ENCODE measurements around the gene TESK2.

Gene TESK2

DNA sequence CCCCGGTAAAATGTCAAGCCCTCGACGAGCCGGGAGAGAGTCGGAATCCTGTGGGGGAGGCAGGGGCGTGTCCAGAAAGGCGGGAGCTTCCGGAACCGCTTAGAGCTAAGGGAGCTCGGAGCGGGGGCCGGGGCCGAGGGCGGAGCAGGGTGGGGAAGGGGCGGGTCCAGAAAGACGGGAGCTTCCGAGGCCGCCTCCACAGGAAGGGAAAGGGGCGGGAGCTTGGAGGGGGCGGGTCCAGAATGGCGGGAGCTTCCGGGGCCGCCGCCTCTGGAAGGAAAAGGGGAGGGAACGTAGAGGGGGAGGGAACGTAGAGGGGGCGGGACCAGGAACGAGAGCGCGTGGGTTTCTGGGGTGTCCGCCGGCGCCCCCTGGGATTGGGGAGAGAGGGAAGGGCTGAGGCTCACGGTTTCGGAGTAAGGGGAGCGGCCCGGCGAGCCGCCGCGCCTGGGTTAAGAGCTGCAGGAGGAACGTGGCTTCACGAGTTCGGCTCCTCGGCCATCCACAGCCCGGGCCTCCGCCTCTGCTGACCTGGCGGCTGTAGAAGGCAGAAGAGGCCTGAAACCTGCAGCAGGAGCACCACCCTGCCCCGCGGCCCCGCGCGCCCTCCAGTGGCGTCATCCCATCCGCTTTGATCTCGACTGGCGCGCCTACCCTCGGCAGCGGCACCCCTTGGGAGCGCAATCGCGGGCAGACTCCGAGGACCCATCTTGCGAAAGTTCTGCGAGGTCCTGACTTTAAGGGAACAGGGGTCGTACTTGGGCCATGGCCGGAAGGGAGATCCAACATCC is 187.2 kb downstream of the TESK2 start:
- CTCF ChIA-PET = interaction anchor here (0.6 to 18.6 kb wide), 14 partner anchors 11 to 476 kb away, joined by 3 to 402 read pairs (median 3); partner anchors contain the start of genes AKR1A1, HECTD3, MUTYH and TESK2
- WGBS (ENCODE audit: insufficient coverage) = 0% methylated on average over 45 of the region's 68 CpGs
- Histone ChIP-seq H3K27ac (ENCODE audit: insufficient read depth in 1 of 2, low read depth in 1 of 2, low read length in 2 of 2, poor library complexity in 1 of 2, severe bottlenecking in 2 of 2) (peak overlapping the region; percentile 69 to 88), H3K36me3 (ENCODE audit: control insufficient read depth in 4 of 4, insufficient read depth in 4 of 4, low read length in 3 of 4) (no peaks in the 10 kb centered on the region), H3K4me3 (ENCODE audit: control insufficient read depth in 1 of 7, extremely low read depth in 1 of 7, insufficient read depth in 4 of 7, low read depth in 2 of 7, low read length in 6 of 7) (peak overlapping the region; percentile 53 to 90 (median 72)), H3K4me1 (ENCODE audit: control extremely low read depth in 1 of 4, control insufficient read depth in 4 of 4, insufficient read depth in 4 of 4, low read length in 3 of 4) (peaks cover 2 to 24% (median 20%) of the 10 kb centered on the region in 4 experiments), H3K9me3 (ENCODE audit: control extremely low read depth in 1 of 5, control insufficient read depth in 4 of 5, insufficient read depth in 2 of 5, low read depth in 1 of 5, low read length in 4 of 5) (no peaks in the 10 kb centered on the region), H3K27me3 (replicated peaks in 2 of 5; ENCODE audit: control insufficient read depth in 4 of 5, insufficient read depth in 5 of 5, low read length in 4 of 5) (no peaks in the 10 kb centered on the region)
- DNase-seq = peak; percentile 97 to 99 (median 98)
- POLR2A ChIA-PET = interaction anchor here (0.6 to 1.3 kb wide), 8 partner anchors 21 to 582 kb away, joined by 3 to 12 read pairs (median 3); partner anchors contain the start of genes HECTD3, MUTYH, TESK2 and TOE1

DNA sequence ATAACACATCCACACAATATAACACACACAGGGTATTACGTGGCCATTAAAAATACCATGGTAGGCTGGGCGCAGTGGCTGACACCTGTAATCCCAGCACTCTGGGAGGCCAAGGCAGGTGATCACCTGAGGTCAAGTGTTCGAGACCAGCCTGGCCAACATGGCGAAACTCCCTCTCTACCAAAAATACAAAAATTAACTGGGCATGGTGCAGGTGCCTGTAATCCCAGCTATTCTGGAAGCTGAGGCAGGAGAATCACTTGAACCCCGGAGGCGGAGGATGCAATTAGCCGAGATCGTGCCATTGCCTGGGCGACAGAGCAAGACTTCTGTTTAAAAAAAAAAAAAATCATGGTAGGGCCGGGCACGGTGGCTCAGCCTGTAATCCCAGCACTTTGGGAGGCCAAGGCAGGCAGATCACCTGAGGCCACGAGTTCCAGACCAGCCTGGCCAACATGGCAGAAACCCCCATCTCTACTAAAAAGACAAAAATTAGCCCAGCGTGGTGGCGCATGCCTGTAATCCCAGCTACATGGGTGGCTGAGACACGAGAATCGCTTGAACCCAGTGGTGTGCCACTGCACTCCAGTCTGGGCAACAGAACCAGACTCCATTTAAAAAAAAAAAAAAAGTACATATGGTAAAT is 188.3 kb downstream of the TESK2 start:
- CTCF ChIA-PET = interaction anchor here (0.6 to 18.6 kb wide), 15 partner anchors 11 to 517 kb away, joined by 3 to 402 read pairs (median 3); partner anchors contain the start of genes AKR1A1, HECTD3, MUTYH and TOE1
- POLR2A ChIA-PET = interaction anchor here (1.0 to 1.3 kb wide), 2 partner anchors 37 to 292 kb away, joined by 3 to 12 read pairs; partner anchors contain the start of genes HECTD3, MUTYH and TOE1
- H3K4me3 ChIP-seq (ENCODE audit: control insufficient read depth in 1 of 7, extremely low read depth in 1 of 7, insufficient read depth in 4 of 7, low read depth in 2 of 7, low read length in 6 of 7) = peak overlapping the region; percentile 53 to 90 (median 72)
- DNase-seq = no peak
- no peaks in the 10 kb centered on the region for H3K9me3 ChIP-seq (ENCODE audit: control extremely low read depth in 1 of 5, control insufficient read depth in 4 of 5, insufficient read depth in 2 of 5, low read depth in 1 of 5, low read length in 4 of 5)
- 95% methylated on average over 11 of the region's 16 CpGs for WGBS (ENCODE audit: insufficient coverage)
- H3K36me3 ChIP-seq (ENCODE audit: control insufficient read depth in 4 of 4, insufficient read depth in 4 of 4, low read length in 3 of 4) = no peaks in the 10 kb centered on the region
- peaks cover 2 to 24% (median 20%) of the 10 kb centered on the region in 4 experiments for H3K4me1 ChIP-seq (ENCODE audit: control extremely low read depth in 1 of 4, control insufficient read depth in 4 of 4, insufficient read depth in 4 of 4, low read length in 3 of 4)
- H3K27me3 ChIP-seq (replicated peaks in 2 of 5; ENCODE audit: control insufficient read depth in 4 of 5, insufficient read depth in 5 of 5, low read length in 4 of 5) = no peaks in the 10 kb centered on the region
- H3K27ac ChIP-seq (ENCODE audit: insufficient read depth in 1 of 2, low read depth in 1 of 2, low read length in 2 of 2, poor library complexity in 1 of 2, severe bottlenecking in 2 of 2) = peak overlapping the region; percentile 66 to 84

DNA sequence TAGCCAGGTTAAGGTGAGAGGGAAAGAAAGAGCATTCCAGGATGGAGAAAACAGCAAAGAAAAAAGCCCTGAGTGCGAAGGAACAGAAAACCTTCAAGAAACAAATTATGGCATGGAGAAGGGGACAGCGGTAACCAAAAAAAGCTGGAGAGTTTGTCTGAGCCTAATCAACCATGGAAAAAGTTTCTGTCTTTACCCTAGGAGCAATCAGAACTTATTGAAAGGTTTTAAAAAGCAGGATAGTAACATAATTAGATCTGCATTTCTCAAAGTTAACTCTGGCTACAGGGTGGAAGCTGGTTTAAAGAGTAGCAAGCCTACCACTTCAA is 190.3 kb downstream of the TESK2 start:
- H3K4me3 ChIP-seq (ENCODE audit: control insufficient read depth in 1 of 7, extremely low read depth in 1 of 7, insufficient read depth in 4 of 7, low read depth in 2 of 7, low read length in 6 of 7) = no peak overlapping the region
- H3K27me3 ChIP-seq (replicated peaks in 2 of 5; ENCODE audit: control insufficient read depth in 4 of 5, insufficient read depth in 5 of 5, low read length in 4 of 5) = no peaks in the 10 kb centered on the region
- ChIA-PET POLR2A (interaction anchor here (0.6 kb wide), 1 partner anchor 26 kb away, joined by 3 read pairs; the partner anchor contains the start of gene HPDL), CTCF (interaction anchor here (1.0 to 18.6 kb wide), 9 partner anchors 15 to 569 kb away, joined by 3 to 402 read pairs (median 4); partner anchors contain the start of genes HECTD3, HPDL, TESK2 and UROD)
- peaks cover 2 to 19% (median 17%) of the 10 kb centered on the region in 4 experiments for H3K4me1 ChIP-seq (ENCODE audit: control extremely low read depth in 1 of 4, control insufficient read depth in 4 of 4, insufficient read depth in 4 of 4, low read length in 3 of 4)
- H3K36me3 ChIP-seq (ENCODE audit: control insufficient read depth in 4 of 4, insufficient read depth in 4 of 4, low read length in 3 of 4) = no peaks in the 10 kb centered on the region
- DNase-seq = no peak
- H3K9me3 ChIP-seq (ENCODE audit: control extremely low read depth in 1 of 5, control insufficient read depth in 4 of 5, insufficient read depth in 2 of 5, low read depth in 1 of 5, low read length in 4 of 5) = no peaks in the 10 kb centered on the region
- WGBS (ENCODE audit: insufficient coverage) = 100% methylated on average over 2 of the region's 2 CpGs
- no peak overlapping the region for H3K27ac ChIP-seq (ENCODE audit: insufficient read depth in 1 of 2, low read depth in 1 of 2, low read length in 2 of 2, poor library complexity in 1 of 2, severe bottlenecking in 2 of 2)

DNA sequence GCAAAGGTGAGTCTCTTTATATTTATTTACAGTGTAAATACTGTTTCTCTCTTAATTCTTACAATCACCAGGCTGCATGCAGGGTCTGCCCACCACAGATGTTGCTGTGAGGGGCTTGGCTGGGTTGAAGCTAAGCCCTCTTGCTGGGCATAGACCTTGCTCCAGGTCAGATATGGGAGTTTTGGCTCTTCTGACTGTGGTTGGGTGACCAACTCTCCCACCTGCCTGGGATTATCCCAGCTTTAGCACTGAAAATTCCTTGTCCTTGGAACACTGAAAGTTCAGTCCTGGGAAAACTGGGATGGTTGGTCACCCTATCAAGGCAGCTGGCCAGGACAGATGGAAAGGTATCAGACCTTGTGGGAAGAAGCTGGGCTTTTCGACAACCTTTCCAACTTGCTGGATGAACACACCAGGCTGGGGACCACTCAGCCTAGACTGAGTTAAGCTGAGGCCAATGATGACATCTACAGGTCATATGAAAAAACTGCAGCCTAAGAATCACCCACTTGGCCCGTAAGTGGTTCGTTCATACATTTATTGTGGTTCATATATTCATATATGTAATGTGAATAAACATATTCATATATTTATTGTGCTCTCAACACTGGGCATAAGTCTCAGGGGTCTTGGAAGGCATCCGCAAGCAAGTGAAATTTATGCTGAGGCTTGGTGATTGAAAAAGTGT is 190.8 kb downstream of the TESK2 start:
- WGBS (ENCODE audit: insufficient coverage) = 51% methylated on average over 2 of the region's 4 CpGs
- peak; percentile 81 to 90 (median 86) for DNase-seq

DNA sequence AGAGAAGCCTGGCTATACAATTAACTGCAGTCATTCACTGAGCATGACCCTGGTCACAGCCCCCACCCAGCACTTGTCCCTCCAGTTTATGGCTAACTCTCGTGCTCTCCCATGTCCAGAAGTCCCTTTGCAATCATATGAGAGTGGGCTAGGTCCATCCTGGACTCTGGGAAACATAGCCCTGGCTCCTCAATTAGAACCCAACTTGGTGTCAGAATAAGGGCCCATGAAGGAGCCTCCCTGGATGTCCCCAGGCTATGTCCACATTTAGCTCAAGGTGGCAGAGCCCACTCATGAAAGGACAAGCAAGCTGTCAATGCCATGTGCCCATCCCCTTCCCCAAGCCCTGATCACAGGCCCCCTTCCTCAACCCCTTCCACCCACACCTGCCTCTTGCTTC is 191.7 kb downstream of the TESK2 start:
- POLR2A ChIA-PET = no interaction called here
- no peaks in the 10 kb centered on the region for H3K36me3 ChIP-seq (ENCODE audit: control insufficient read depth in 4 of 4, insufficient read depth in 4 of 4, low read length in 3 of 4)

More for the DNA sequence above, 190.8 kb downstream of the TESK2 start:
- no peaks in the 10 kb centered on the region for H3K9me3 ChIP-seq (ENCODE audit: control extremely low read depth in 1 of 5, control insufficient read depth in 4 of 5, insufficient read depth in 2 of 5, low read depth in 1 of 5, low read length in 4 of 5)
- H3K4me1 ChIP-seq (ENCODE audit: control extremely low read depth in 1 of 4, control insufficient read depth in 4 of 4, insufficient read depth in 4 of 4, low read length in 3 of 4) = peaks cover 2 to 18% (median 16%) of the 10 kb centered on the region in 4 experiments
- H3K4me3 ChIP-seq (ENCODE audit: control insufficient read depth in 1 of 7, extremely low read depth in 1 of 7, insufficient read depth in 4 of 7, low read depth in 2 of 7, low read length in 6 of 7) = no peak overlapping the region
- H3K27me3 ChIP-seq (replicated peaks in 2 of 5; ENCODE audit: control insufficient read depth in 4 of 5, insufficient read depth in 5 of 5, low read length in 4 of 5) = no peaks in the 10 kb centered on the region
- no peaks in the 10 kb centered on the region for H3K36me3 ChIP-seq (ENCODE audit: control insufficient read depth in 4 of 4, insufficient read depth in 4 of 4, low read length in 3 of 4)
- ChIA-PET POLR2A (interaction anchor here (0.6 kb wide), 3 partner anchors 9 to 579 kb away, joined by 3 to 5 read pairs (median 3); partner anchors contain the start of gene HPDL), CTCF (interaction anchor here (0.8 to 18.6 kb wide), 14 partner anchors 16 to 568 kb away, joined by 3 to 402 read pairs (median 4); partner anchors contain the start of genes HECTD3, HPDL, TESK2 and UROD)
- no peak overlapping the region for H3K27ac ChIP-seq (ENCODE audit: insufficient read depth in 1 of 2, low read depth in 1 of 2, low read length in 2 of 2, poor library complexity in 1 of 2, severe bottlenecking in 2 of 2)

DNA sequence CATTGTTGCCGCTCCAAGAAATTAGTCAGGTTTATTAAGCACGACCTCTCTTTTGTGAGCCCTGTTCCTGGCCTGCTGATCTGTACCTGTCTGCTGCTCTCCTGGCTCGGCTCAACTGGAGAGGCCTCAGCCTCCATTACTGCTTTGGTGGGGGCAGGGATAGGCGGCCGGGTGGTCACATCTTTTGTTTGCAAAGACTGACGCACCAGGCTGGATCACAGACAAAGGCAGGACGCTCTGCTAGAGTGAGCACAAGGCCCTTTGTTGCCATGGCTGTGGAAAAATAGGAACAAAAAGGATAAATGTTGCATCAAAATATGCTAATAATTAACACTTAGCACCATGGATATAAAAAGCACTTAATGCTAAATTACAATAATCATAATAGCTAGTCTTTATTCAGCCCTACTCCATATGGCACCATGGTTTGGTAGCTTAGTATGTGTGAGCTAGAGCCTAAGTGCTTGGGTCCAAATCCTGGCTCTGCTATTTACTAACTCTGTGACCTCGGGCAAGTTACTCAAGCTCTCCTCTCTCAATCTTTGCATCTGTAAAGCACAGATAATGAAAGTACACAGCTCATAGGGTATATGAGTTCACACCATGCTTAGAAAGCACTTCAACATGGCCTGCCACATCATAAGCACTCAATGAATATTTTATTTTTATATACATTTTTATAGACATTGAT is 193.2 kb downstream of the TESK2 start:
- H3K27ac ChIP-seq (ENCODE audit: insufficient read depth in 1 of 2, low read depth in 1 of 2, low read length in 2 of 2, poor library complexity in 1 of 2, severe bottlenecking in 2 of 2) = no peak overlapping the region
- H3K27me3 ChIP-seq (replicated peaks in 2 of 5; ENCODE audit: control insufficient read depth in 4 of 5, insufficient read depth in 5 of 5, low read length in 4 of 5) = no peaks in the 10 kb centered on the region
- H3K36me3 ChIP-seq (ENCODE audit: control insufficient read depth in 4 of 4, insufficient read depth in 4 of 4, low read length in 3 of 4) = no peaks in the 10 kb centered on the region
- ChIA-PET CTCF (interaction anchor here (0.5 to 18.6 kb wide), 4 partner anchors 17 to 471 kb away, joined by 3 to 402 read pairs (median 3); partner anchors contain the start of genes HECTD3 and UROD), POLR2A (no interaction called here)
- 97% methylated on average over 6 of the region's 8 CpGs for WGBS (ENCODE audit: insufficient coverage)
- no peak for DNase-seq
- no peaks in the 10 kb centered on the region for H3K9me3 ChIP-seq (ENCODE audit: control extremely low read depth in 1 of 5, control insufficient read depth in 4 of 5, insufficient read depth in 2 of 5, low read depth in 1 of 5, low read length in 4 of 5)
- peaks cover 0 to 3% (median 2%) of the 10 kb centered on the region in 4 experiments for H3K4me1 ChIP-seq (ENCODE audit: control extremely low read depth in 1 of 4, control insufficient read depth in 4 of 4, insufficient read depth in 4 of 4, low read length in 3 of 4)
- H3K4me3 ChIP-seq (ENCODE audit: control insufficient read depth in 1 of 7, extremely low read depth in 1 of 7, insufficient read depth in 4 of 7, low read depth in 2 of 7, low read length in 6 of 7) = no peak overlapping the region

More for the DNA sequence above, 191.7 kb downstream of the TESK2 start:
- no CpG with 5 or more reads among the region's 1 CpG for WGBS (ENCODE audit: insufficient coverage)
- no peaks in the 10 kb centered on the region for H3K9me3 ChIP-seq (ENCODE audit: control extremely low read depth in 1 of 5, control insufficient read depth in 4 of 5, insufficient read depth in 2 of 5, low read depth in 1 of 5, low read length in 4 of 5)
- H3K27ac ChIP-seq (ENCODE audit: insufficient read depth in 1 of 2, low read depth in 1 of 2, low read length in 2 of 2, poor library complexity in 1 of 2, severe bottlenecking in 2 of 2) = no peak overlapping the region
- CTCF ChIA-PET = interaction anchor here (0.6 to 18.6 kb wide), 8 partner anchors 16 to 1489 kb away, joined by 3 to 402 read pairs (median 4); partner anchors contain the start of genes HECTD3 and UROD
- H3K27me3 ChIP-seq (replicated peaks in 2 of 5; ENCODE audit: control insufficient read depth in 4 of 5, insufficient read depth in 5 of 5, low read length in 4 of 5) = no peaks in the 10 kb centered on the region
- DNase-seq = no peak
- peaks cover 2 to 10% (median 9%) of the 10 kb centered on the region in 4 experiments for H3K4me1 ChIP-seq (ENCODE audit: control extremely low read depth in 1 of 4, control insufficient read depth in 4 of 4, insufficient read depth in 4 of 4, low read length in 3 of 4)
- H3K4me3 ChIP-seq (ENCODE audit: control insufficient read depth in 1 of 7, extremely low read depth in 1 of 7, insufficient read depth in 4 of 7, low read depth in 2 of 7, low read length in 6 of 7) = no peak overlapping the region
